Measurements from ENCODE around the gene ZNF76.
A peak's percentile ranks its signal among the peaks of the same experiment; 100 is the strongest.

ZNF76 gene

GRCh38 chr6:35236223-35236622, 23.3 kb upstream of the ZNF76 start:
- no peak overlapping the region for H3K4me3 ChIP-seq (ENCODE audit: low read length)
- DNase-seq (ENCODE audit: low read depth): no peak
- no peak for TF ChIP-seq CTCF (IDR thresholded peaks at IDR 0.05; ENCODE audit: insufficient read depth, low read depth, low read length, missing control alignments)

GRCh38 chr6:35237476-35237875, 22.1 kb upstream of the ZNF76 start:
- DNase-seq (ENCODE audit: low read depth): no peak
- H3K4me3 ChIP-seq (ENCODE audit: low read length): no peak overlapping the region
- no peak for TF ChIP-seq CTCF (IDR thresholded peaks at IDR 0.05; ENCODE audit: insufficient read depth, low read depth, low read length, missing control alignments)

- H3K4me3 ChIP-seq (ENCODE audit: low read length): no peak overlapping the region
- no peak for TF ChIP-seq CTCF (IDR thresholded peaks at IDR 0.05; ENCODE audit: insufficient read depth, low read depth, low read length, missing control alignments)
- DNase-seq (ENCODE audit: low read depth): no peak
These were observed 20.7 kb upstream of the ZNF76 start for GRCh38 chr6:35238843-35239289.

GRCh38 chr6:35239581-35239980, 20.0 kb upstream of the ZNF76 start:
- no peak for DNase-seq (ENCODE audit: low read depth)
- no peak overlapping the region for H3K4me3 ChIP-seq (ENCODE audit: low read length)
- no peak for TF ChIP-seq CTCF (IDR thresholded peaks at IDR 0.05; ENCODE audit: insufficient read depth, low read depth, low read length, missing control alignments)

GRCh38 chr6:35240838-35241801, 18.4 kb upstream of the ZNF76 start:
- DNase-seq (ENCODE audit: low read depth): peak; percentile 72

GRCh38 chr6:35242486-35242885, 17.0 kb upstream of the ZNF76 start:
- DNase-seq (ENCODE audit: low read depth): no peak
- TF ChIP-seq CTCF (IDR thresholded peaks at IDR 0.05; ENCODE audit: insufficient read depth, low read depth, low read length, missing control alignments): no peak
- H3K4me3 ChIP-seq (ENCODE audit: low read length): no peak overlapping the region

More at GRCh38 chr6:35240838-35241801, 18.4 kb upstream of the ZNF76 start:
- no peak overlapping the region for H3K4me3 ChIP-seq (ENCODE audit: low read length)
- peak; percentile 98 for TF ChIP-seq CTCF (IDR thresholded peaks at IDR 0.05; ENCODE audit: insufficient read depth, low read depth, low read length, missing control alignments)
